GM12864 (cell line): ENCODE data around the gene NTMT1.

Source experiments
- DNase-seq: peaks from one replicate; pipeline ENCODE4 v3.0.0-alpha.2; 2011; ENCODE audit warnings: low read depth
- H3K4me3 ChIP-seq: 2 replicates; pipeline ENCODE4 v1.5.1; 2011; ENCODE audit warnings: mild to moderate bottlenecking, low read depth, low read length, control low read depth
- TF ChIP-seq, protein P1 (sequence below): IDR thresholded peaks from 2 replicates; pipeline ENCODE4 v1.5.1; 2011; ENCODE audit warnings: low read depth, mild to moderate bottlenecking, moderate library complexity, low read length, control low read depth, inconsistent platforms; ENCODE audit errors: missing control alignments

Gene NTMT1

DNA sequence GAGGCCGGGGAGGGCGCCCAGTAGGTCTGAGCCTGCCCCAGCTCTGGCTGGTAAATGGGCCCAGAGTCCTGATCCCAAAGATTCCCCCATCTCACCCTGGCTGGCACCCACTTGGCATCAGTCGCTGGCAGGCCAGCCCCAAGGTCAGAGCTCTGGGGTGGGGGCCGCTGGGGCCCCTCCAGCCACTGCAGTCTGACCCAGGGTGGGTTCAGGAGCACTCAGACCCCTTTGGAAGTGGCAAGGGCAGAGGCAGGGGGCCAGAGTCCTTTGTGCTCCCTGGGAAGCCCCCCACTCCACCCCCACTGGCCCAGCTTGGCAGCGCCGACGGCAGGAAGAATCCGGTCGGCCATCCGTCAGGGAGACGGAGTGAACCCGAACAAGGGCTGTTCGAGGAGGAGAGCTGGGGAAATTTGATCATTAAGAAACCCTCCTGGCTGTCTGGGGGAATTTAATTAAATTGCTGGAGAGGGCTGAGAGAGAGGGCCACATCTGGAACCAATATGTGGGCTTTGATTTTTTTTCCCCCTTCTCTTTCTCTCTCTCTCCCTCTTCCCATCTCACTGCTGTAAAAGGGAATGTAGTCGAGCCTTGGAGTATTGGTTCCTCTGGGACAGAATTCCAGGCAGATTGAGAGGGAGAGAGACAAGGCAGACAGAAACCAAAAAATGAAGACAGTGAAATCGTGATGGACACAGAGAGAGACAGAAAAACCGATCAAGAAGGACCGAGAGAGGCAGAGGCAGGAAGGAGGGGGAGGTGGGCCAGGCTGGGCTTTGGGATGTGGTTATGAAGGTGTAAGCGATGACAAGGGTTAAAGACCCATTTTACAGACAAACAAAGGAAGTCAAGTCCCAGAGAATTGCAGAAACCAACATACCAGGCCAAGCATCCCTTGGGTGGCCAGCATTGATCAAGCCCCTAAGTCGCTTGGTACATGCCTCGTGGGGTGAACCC, 24.0 kb downstream of the NTMT1 start:
- no peak overlapping the region for H3K4me3 ChIP-seq

DNA sequence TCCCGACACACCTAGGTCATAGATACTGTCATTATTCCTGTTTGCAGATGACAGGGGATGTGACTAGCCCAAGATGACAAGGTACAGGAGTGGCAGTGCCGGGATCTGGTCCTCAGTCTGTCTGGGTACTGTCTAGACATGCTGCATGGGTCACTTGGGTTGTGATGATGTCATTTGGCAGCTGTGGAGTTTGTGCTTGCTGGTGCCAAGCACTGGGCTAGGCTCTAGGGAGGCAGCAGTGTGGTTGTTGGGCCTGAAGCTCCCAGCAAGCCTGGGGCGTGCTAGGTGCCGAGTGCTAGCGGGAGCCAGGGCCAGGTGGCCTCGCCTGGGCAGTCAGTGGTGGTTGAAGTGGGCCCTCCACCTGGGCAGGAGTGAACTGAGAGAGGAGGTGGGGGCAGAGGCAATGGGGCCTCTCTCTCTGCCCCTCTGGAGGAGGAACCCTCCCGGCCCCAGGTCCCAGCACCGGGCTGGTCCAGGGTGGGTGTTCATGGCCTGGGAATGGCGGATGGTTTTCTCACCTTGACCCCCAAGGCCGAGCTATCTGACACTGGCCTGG, 24.8 kb downstream of the NTMT1 start:
- TF ChIP-seq, protein P1, sequence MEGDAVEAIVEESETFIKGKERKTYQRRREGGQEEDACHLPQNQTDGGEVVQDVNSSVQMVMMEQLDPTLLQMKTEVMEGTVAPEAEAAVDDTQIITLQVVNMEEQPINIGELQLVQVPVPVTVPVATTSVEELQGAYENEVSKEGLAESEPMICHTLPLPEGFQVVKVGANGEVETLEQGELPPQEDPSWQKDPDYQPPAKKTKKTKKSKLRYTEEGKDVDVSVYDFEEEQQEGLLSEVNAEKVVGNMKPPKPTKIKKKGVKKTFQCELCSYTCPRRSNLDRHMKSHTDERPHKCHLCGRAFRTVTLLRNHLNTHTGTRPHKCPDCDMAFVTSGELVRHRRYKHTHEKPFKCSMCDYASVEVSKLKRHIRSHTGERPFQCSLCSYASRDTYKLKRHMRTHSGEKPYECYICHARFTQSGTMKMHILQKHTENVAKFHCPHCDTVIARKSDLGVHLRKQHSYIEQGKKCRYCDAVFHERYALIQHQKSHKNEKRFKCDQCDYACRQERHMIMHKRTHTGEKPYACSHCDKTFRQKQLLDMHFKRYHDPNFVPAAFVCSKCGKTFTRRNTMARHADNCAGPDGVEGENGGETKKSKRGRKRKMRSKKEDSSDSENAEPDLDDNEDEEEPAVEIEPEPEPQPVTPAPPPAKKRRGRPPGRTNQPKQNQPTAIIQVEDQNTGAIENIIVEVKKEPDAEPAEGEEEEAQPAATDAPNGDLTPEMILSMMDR: no peak
- no peak for DNase-seq
- no peak overlapping the region for H3K4me3 ChIP-seq

More for the DNA sequence above, 24.0 kb downstream of the NTMT1 start:
- no peak for DNase-seq
- TF ChIP-seq, protein P1: no peak

DNA sequence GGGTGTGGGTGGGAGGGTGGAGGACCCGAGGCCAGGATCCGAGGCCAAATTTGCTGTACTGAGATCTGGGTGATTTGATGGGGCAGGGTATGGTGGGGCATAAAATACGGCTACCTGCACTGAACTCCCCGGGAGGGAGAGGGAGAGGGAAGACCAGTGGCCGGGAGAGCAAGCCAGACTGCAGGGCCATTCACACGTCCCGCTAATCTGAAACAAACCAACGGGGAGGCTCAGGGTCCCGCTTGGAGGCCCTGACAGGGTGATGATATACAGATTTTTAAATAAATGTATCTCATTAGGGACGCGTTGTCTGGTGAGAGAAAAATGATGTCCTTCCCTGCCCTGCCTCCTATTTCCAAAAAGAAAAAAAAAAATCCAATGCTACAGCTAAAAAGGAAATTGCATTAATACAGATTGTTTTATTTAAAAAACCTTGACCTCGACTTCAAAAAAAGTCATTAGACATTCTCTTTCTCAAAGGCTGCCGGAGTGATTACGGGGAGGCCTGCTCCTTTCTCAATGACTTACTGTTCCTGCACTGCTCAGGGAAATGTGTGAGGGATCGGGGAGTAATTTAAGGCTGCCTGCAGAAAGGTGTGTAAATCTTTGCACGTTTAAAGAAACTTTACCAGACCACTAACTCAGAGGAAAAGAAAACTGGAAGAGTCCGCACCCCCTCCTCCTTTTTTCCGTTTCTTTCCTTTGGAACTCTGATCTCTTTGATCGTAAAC, 28.0 kb downstream of the NTMT1 start:
- no peak for DNase-seq
- TF ChIP-seq, protein P1: no peak
- no peak overlapping the region for H3K4me3 ChIP-seq

DNA sequence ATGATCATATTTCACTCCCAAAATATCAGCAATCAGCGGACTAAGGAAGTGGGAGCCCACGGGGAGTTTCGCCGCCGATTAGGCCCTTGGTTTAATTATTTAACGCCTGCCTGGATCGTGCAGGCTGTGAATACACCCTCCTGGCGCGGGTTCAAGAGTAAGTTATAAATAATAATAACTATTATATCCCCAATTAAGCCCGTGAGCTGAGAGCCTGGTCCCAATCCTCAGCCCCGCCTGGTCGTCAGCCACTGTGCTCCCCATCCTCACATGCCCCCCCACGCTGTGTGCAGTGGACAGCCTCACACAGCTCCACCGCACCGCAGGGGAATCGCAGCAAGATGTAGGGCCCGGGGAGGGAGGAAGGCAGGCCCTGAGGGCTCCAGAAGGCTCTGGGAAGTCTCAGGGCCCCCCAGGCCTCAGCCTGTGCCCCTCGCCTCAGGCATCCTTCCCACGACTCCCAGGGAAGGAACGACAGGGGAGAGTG, 28.6 kb downstream of the NTMT1 start:
- no peak for DNase-seq
- TF ChIP-seq, protein P1: no peak
- H3K4me3 ChIP-seq: no peak overlapping the region

DNA sequence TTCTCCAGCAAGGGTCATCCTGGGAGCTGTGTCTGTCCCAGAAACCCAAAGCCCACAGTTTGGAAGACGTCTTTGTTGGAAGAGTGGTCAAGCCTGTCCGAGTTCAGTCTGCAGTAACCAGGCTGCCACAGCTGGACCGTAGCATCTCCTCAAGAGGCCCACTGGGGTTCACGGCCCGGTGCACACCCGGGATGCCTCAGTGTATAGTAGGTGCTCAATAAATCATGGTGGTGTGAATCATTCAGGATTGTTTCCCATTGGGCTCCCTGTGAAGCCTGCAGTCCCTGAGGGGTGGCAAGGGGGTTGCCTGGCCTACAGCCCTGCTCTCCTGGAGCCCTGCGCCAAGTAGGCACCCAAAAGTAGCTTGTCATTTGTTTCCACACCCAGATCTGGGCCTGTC, 29.2 kb downstream of the NTMT1 start:
- H3K4me3 ChIP-seq: no peak overlapping the region
- DNase-seq: no peak
- TF ChIP-seq, protein P1: no peak

DNA sequence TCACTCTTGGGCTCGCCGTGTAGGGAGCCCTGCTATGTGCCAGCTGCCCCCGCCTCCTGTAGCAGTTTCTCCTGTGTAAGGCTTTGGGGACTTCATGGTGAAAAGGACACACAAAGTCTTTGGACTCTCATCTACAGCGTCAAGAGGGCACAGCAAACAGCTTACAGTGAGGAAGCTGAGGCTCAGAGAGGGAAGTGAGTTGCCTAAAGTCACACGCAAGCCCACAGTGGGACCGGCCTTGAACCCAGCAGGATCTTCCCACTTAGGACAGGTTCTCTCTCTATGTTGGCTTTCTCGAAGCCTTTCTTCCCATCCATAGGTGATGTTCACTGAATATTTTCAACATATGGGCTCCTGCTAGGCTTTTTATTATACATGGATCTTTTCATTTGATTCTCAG, 29.7 kb downstream of the NTMT1 start:
- H3K4me3 ChIP-seq: no peak overlapping the region
- TF ChIP-seq, protein P1: no peak
- no peak for DNase-seq
